Calu3 (cell line): ENCODE measurements around the gene OR4C5. TPM values are rescaled to one million over a fixed set of nuclear protein-coding genes. Genes with fewer than 3 reads are reported as not detected.
"Not testable (repeated sequence)": the region's sequence is repeated elsewhere in the genome, so short reads cannot be mapped to it uniquely, and the experiment has no call there.

Experiments
- BruUV-seq: library from RNA; stranded (reverse); fragments of 400-500 nt; replicated peaks from 2 replicates; lab custom pipeline; 2021; lab: Mats Ljungman, UMichigan
- CTCF ChIA-PET: fragments of 300-600 bp; sonication (Branson Sonifier 250); formaldehyde crosslinking; loops from one replicate; lab custom pipeline; 2022; ENCODE audit warnings: antibody characterized with exemption; lab: Charles Lee
- DNase-seq: peaks from one replicate; pipeline ENCODE4 v3.0.0; 2022
- H3K27ac Mint-ChIP-seq: one replicate; pipeline ENCODE4 v1.8.0; 2022; ENCODE audit warnings: mixed read lengths; ENCODE audit not compliant: unreplicated experiment
- H3K27me3 Mint-ChIP-seq: one replicate; pipeline ENCODE4 v1.8.0; 2022; ENCODE audit warnings: mixed read lengths; ENCODE audit not compliant: unreplicated experiment
- H3K36me3 Mint-ChIP-seq: one replicate; pipeline ENCODE4 v1.8.0; 2022; ENCODE audit warnings: mild to moderate bottlenecking, moderate library complexity, mixed read lengths; ENCODE audit not compliant: insufficient read depth, unreplicated experiment
- H3K4me1 Mint-ChIP-seq: one replicate; pipeline ENCODE4 v1.8.0; 2022; ENCODE audit warnings: mild to moderate bottlenecking, low read depth, mixed read lengths; ENCODE audit not compliant: unreplicated experiment
- H3K4me3 Mint-ChIP-seq: one replicate; pipeline ENCODE4 v1.8.0; 2022; ENCODE audit warnings: mild to moderate bottlenecking, low read depth, moderate library complexity, mixed read lengths; ENCODE audit not compliant: unreplicated experiment
- H3K9me3 Mint-ChIP-seq: one replicate; pipeline ENCODE4 v1.8.0; 2022; ENCODE audit warnings: low read depth, mixed read lengths; ENCODE audit not compliant: unreplicated experiment
- CTCF ChIP-seq: fragments of 200-600 bp; IDR thresholded peaks from one replicate; pipeline ENCODE4 v1.8.0; 2022; ENCODE audit warnings: antibody characterized with exemption; ENCODE audit not compliant: unreplicated experiment
- intact Hi-C: fragments of 100-400 bp; cut with micrococcal nuclease; formaldehyde crosslinking; loops from one replicate; pipeline ENCODE4 v1.10.0; 2022; ENCODE audit not compliant: unreplicated experiment
- total RNA-seq: library from RNA; stranded (reverse); gene quantifications from 2 replicates; pipeline ENCODE4 v1.2.3, GENCODE V29; 2022

Gene OR4C5
- total RNA-seq, 1 experiment from 2014 or later: not detected

GRCh38 chr11:48354013-48354412 lies 12.3 kb downstream of the OR4C5 start:
- no peak for TF ChIP-seq CTCF
- CTCF ChIA-PET: no interaction called here
- no TSS peak for BruUV-seq
- no peaks in the 10 kb centered on the region for H3K27me3 Mint-ChIP-seq
- H3K9me3 Mint-ChIP-seq: peaks cover 5% of the 10 kb centered on the region
- intact Hi-C loops: no loop called here
- no peak for DNase-seq
- no peak overlapping the region for H3K4me3 Mint-ChIP-seq
- no peaks in the 10 kb centered on the region for H3K4me1 Mint-ChIP-seq
- no peak overlapping the region for H3K27ac Mint-ChIP-seq
- no peaks in the 10 kb centered on the region for H3K36me3 Mint-ChIP-seq

GRCh38 chr11:48346286-48346685 lies 20.0 kb downstream of the OR4C5 start:
- BruUV-seq, H3K9me3 Mint-ChIP-seq, CTCF ChIA-PET, DNase-seq, H3K27me3 Mint-ChIP-seq, H3K4me3 Mint-ChIP-seq, H3K27ac Mint-ChIP-seq, H3K4me1 Mint-ChIP-seq, H3K36me3 Mint-ChIP-seq, intact Hi-C loops: not testable (repeated sequence)

- intact Hi-C loops, H3K4me1 Mint-ChIP-seq, H3K36me3 Mint-ChIP-seq, H3K27ac Mint-ChIP-seq, BruUV-seq, DNase-seq, H3K27me3 Mint-ChIP-seq, H3K4me3 Mint-ChIP-seq, CTCF ChIA-PET, H3K9me3 Mint-ChIP-seq: not testable (repeated sequence)
Measured at GRCh38 chr11:48342505-48342904, 23.8 kb downstream of the OR4C5 start.

GRCh38 chr11:48341466-48341865 lies 24.8 kb downstream of the OR4C5 start:
- TF ChIP-seq CTCF: no peak
- Mint-ChIP-seq H3K9me3 (peaks cover 3% of the 10 kb centered on the region), H3K36me3 (no peaks in the 10 kb centered on the region), H3K4me3 (no peak overlapping the region), H3K27ac (no peak overlapping the region), H3K4me1 (no peaks in the 10 kb centered on the region), H3K27me3 (no peaks in the 10 kb centered on the region)
- CTCF ChIA-PET: no interaction called here
- intact Hi-C loops: no loop called here
- BruUV-seq: no TSS peak
- DNase-seq: no peak

- H3K36me3 Mint-ChIP-seq, BruUV-seq, DNase-seq, H3K4me1 Mint-ChIP-seq, CTCF ChIA-PET, H3K27ac Mint-ChIP-seq, intact Hi-C loops, H3K4me3 Mint-ChIP-seq, H3K9me3 Mint-ChIP-seq: not testable (repeated sequence)
- H3K27me3 Mint-ChIP-seq: peaks cover 14% of the 10 kb centered on the region
Measured at GRCh38 chr11:48324620-48325019, 41.6 kb downstream of the OR4C5 start, which contains the start of gene OR4C3. Gene OR4C3, plus strand, starts transcription at chr11:48324920. Its CDS starts 102 bp downstream, at chr11:48325022.

- H3K27ac Mint-ChIP-seq, CTCF ChIA-PET, BruUV-seq, H3K36me3 Mint-ChIP-seq, H3K4me1 Mint-ChIP-seq, H3K4me3 Mint-ChIP-seq, H3K9me3 Mint-ChIP-seq, DNase-seq, intact Hi-C loops: not testable (repeated sequence)
- peaks cover 26% of the 10 kb centered on the region for H3K27me3 Mint-ChIP-seq
Measured at GRCh38 chr11:48319813-48320212, 46.5 kb downstream of the OR4C5 start.

Other genes with a start within 250 kb of the OR4C5 start
- not detected in 2 replicates for gene OR4B1, start 149.7 kb downstream of the OR4C5 start, total RNA-seq
- gene OR4X2, start 121.4 kb downstream of the OR4C5 start, total RNA-seq: not detected in 2 replicates
- not detected in 2 replicates for gene OR4X1, start 102.6 kb downstream of the OR4C5 start, total RNA-seq
- not detected in 2 replicates for gene OR4S1, start 60.2 kb downstream of the OR4C5 start, total RNA-seq
- not detected in 2 replicates for gene OR4C3, start 41.5 kb downstream of the OR4C5 start, total RNA-seq
- not detected in 2 replicates for gene OR4A47, start 122.3 kb upstream of the OR4C5 start, total RNA-seq